Cardiac muscle cell (in vitro differentiated cells and primary cell): ENCODE measurements around the gene PKD2L2. TPM values are rescaled to one million over a fixed set of nuclear protein-coding genes. Genes with fewer than 3 reads are reported as not detected.
"Not testable (repeated sequence)": the region's sequence is repeated elsewhere in the genome, so short reads cannot be mapped to it uniquely, and the experiment has no call there.

Source experiments
- DNase-seq, 2 donors: peaks; one replicate each; pipeline versions ENCODE4 v3.0.0 to v3.0.0-alpha.2; 2010 to 2017; ENCODE audit warnings: low read depth in 1 of 2, low spot score in 1 of 2
- H3K27ac ChIP-seq: fragments of 200-600 bp; sonication (generic); 2 replicates; pipeline ENCODE4 v1.5.1; 2016
- H3K27me3 ChIP-seq: fragments of 200-600 bp; sonication (generic); 2 replicates; pipeline ENCODE4 v1.6.0; 2016; ENCODE audit warnings: control low read depth
- H3K36me3 ChIP-seq: fragments of 200-600 bp; sonication (generic); 2 replicates; pipeline ENCODE4 v1.5.1; 2016; ENCODE audit warnings: control low read depth
- H3K4me1 ChIP-seq: fragments of 200-600 bp; sonication (generic); 2 replicates; pipeline ENCODE4 v1.8.1; 2017; ENCODE audit warnings: low read depth, mild to moderate bottlenecking, mixed run types
- H3K4me3 ChIP-seq: fragments of 200-600 bp; sonication (generic); 2 replicates; pipeline ENCODE4 v1.5.1; 2016; ENCODE audit warnings: mild to moderate bottlenecking
- H3K9me3 ChIP-seq: fragments of 200-600 bp; sonication (generic); 2 replicates; pipeline ENCODE4 v1.5.1; 2017; ENCODE audit warnings: low read depth, mild to moderate bottlenecking, control low read depth
- polyA plus RNA-seq: library from polyadenylated mRNA; unstranded; fragments of >200 nt; fragmentation: Nextera tagmentation; extraction: Ambion mirVana; gene quantifications from 2 replicates; pipeline ENCODE4 v1.2.1, GENCODE V29; 2016
- total RNA-seq: library from RNA; depleted of rRNA; stranded (reverse); fragments of >200 nt; gene quantifications from 2 replicates; pipeline ENCODE4 v1.2.3, GENCODE V29; 2016
- TF ChIP-seq, protein P1 (sequence below): IDR thresholded peaks from 2 replicates; pipeline ENCODE4 v1.5.1; 2012; ENCODE audit warnings: low read depth, mild to moderate bottlenecking, low read length

Gene PKD2L2
- total RNA-seq (not detected in 2 replicates), polyA plus RNA-seq (0.22 TPM in 1 of 2 replicates, not detected in the other)

GRCh38 chr5:137888863-137889759, at the start of gene PKD2L2:
Gene PKD2L2, plus strand, starts transcription at chr5:137889457. Its CDS starts 35 bp downstream, at chr5:137889492.
- DNase-seq: peak; percentile 60 to 96
- TF ChIP-seq, protein P1, sequence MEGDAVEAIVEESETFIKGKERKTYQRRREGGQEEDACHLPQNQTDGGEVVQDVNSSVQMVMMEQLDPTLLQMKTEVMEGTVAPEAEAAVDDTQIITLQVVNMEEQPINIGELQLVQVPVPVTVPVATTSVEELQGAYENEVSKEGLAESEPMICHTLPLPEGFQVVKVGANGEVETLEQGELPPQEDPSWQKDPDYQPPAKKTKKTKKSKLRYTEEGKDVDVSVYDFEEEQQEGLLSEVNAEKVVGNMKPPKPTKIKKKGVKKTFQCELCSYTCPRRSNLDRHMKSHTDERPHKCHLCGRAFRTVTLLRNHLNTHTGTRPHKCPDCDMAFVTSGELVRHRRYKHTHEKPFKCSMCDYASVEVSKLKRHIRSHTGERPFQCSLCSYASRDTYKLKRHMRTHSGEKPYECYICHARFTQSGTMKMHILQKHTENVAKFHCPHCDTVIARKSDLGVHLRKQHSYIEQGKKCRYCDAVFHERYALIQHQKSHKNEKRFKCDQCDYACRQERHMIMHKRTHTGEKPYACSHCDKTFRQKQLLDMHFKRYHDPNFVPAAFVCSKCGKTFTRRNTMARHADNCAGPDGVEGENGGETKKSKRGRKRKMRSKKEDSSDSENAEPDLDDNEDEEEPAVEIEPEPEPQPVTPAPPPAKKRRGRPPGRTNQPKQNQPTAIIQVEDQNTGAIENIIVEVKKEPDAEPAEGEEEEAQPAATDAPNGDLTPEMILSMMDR: peak; percentile 8
- H3K36me3 ChIP-seq: no peaks in the 10 kb centered on the region
- no peaks in the 10 kb centered on the region for H3K9me3 ChIP-seq
- no peak within 1 kb of the TSS for H3K4me3 ChIP-seq
- peak within 1 kb of the TSS; percentile 48 for H3K27ac ChIP-seq
- peaks cover 12% of the 10 kb centered on the region for H3K4me1 ChIP-seq
- no peaks in the 10 kb centered on the region for H3K27me3 ChIP-seq

DNA sequence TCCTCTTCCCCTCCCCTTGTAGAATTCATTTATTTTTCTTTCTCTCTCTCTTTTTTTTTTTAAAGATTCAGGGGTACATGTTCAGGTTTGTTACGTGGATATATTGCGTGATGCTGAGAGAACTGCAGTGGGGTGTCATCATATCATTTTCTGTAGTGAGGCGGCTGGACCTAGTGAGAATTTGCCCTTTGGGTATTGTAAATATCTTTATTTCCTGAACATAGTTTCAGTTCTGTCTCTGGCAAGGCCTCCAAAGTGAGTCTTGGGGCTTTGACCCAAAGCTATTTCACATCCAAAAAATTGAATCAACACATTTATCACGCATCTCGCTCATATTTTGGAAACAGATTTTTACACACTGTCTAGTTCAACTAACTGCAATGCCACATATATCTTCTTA, 47.0 kb upstream of the PKD2L2 start:
- TF ChIP-seq, protein P1: no peak
- Histone ChIP-seq H3K4me1 (peaks cover 19% of the 10 kb centered on the region), H3K9me3 (no peaks in the 10 kb centered on the region), H3K27ac (no peak overlapping the region), H3K36me3 (no peaks in the 10 kb centered on the region), H3K4me3 (no peak overlapping the region), H3K27me3 (no peaks in the 10 kb centered on the region)
- no peak for DNase-seq

GRCh38 chr5:137843676-137844299, 45.5 kb upstream of the PKD2L2 start:
- H3K9me3 ChIP-seq: no peaks in the 10 kb centered on the region
- peaks cover 7% of the 10 kb centered on the region for H3K4me1 ChIP-seq
- no peak overlapping the region for H3K27ac ChIP-seq
- DNase-seq: no peak
- TF ChIP-seq, protein P1: no peak
- H3K4me3 ChIP-seq: no peak overlapping the region
- no peaks in the 10 kb centered on the region for H3K27me3 ChIP-seq
- H3K36me3 ChIP-seq: no peaks in the 10 kb centered on the region

DNA sequence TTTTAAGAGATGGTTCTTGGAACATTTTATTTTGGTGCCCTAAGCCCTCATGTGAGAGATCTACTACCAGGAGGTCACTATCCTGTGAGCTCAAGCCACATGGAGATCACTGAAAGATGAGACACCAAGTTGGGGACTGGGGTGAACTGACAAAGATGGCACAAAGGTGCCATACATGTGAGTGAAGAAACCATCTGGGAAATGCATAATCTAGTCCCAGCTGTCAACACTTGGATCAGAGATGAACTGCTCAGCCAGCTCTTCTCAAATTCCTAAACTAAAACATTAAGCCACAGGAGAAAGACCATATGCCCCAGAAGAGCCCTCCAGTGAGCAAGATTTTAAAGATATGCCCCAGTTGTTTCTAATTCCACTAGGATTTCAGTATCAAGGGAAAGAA, 43.8 kb upstream of the PKD2L2 start:
- H3K9me3 ChIP-seq: no peaks in the 10 kb centered on the region
- TF ChIP-seq, protein P1: no peak
- H3K4me1 ChIP-seq: no peaks in the 10 kb centered on the region
- no peaks in the 10 kb centered on the region for H3K27me3 ChIP-seq
- no peak overlapping the region for H3K27ac ChIP-seq
- H3K4me3 ChIP-seq: no peak overlapping the region
- no peak for DNase-seq
- H3K36me3 ChIP-seq: no peaks in the 10 kb centered on the region

DNA sequence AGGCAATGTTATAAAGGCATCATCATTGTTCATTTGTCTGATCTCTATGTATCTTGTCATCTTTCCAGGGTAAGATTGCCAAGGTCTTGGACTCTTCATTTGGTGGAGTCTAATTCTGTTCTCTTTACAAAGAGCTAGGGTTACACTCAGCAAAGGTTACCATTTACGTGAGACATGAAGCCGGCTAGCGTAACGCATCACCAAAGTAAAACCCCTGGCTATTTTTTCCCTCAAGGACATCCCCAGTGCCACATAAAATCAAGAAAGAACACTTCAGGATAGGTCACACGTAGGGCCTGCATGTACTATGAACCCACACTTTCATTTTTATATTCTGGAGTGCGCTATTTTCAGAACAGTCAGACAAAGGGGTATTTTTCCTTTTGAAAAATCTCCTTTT, 41.6 kb upstream of the PKD2L2 start:
- H3K9me3 ChIP-seq: no peaks in the 10 kb centered on the region
- H3K27ac ChIP-seq: no peak overlapping the region
- no peaks in the 10 kb centered on the region for H3K4me1 ChIP-seq
- H3K36me3 ChIP-seq: no peaks in the 10 kb centered on the region
- H3K27me3 ChIP-seq: no peaks in the 10 kb centered on the region
- TF ChIP-seq, protein P1: no peak
- no peak for DNase-seq
- H3K4me3 ChIP-seq: no peak overlapping the region

DNA sequence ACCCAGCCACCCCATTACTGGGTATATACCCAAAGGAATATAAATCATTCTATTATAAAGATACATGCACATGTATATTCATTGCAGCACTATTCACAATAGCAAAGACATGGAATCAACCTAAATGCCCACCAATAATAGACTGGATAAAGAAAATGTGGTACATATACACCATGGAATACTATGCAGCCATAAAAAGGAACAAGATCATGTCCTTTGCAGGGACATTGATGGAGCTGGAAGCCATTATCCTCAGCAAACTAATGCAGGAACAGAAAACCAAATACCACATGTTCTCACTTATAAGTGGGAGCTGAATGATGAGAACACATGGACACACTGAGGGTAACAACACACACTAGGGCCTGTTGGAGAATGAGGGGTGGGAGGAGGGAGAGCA, 36.1 kb upstream of the PKD2L2 start:
- not testable (repeated sequence) for H3K4me1 ChIP-seq, H3K27ac ChIP-seq, DNase-seq, H3K27me3 ChIP-seq, H3K9me3 ChIP-seq, H3K36me3 ChIP-seq, H3K4me3 ChIP-seq
